Measurements from ENCODE around the gene MYH9.
"Not testable (repeated sequence)": the region's sequence is repeated elsewhere in the genome, so short reads cannot be mapped to it uniquely, and the experiment has no call there.

DNA sequence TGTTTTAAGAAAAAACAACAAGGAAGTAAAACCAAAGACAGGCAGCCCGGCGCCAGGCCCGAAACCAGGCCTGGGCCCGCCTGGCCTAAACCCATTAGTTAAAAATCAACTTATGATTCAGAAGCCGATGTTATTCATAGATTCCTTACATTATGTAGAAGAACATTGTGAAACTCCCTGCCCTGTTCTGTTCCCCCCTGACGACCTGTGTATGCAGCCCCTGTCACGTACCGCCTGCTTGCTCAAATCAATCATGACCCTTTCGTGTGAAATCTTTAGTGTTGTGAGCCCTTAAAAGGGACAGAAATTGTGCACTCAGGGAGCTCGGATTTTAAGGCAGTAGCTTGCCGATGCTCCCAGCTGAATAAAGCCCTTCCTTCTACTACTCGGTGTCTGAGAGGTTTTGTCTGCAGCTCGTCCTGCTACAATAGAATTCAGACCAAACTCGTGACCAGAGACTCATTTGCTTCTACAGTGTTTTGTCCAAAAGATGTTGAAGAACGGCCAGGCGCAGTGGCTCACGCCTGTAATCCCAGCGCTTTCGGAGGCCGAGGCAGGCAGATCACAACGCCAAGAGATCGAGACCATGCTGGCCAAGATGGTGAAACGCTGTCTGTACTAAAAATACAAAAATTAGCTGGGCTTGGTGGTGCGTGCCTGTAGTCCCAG, 137.3 kb downstream of the MYH9 start:
- TF ChIP-seq, protein P1, sequence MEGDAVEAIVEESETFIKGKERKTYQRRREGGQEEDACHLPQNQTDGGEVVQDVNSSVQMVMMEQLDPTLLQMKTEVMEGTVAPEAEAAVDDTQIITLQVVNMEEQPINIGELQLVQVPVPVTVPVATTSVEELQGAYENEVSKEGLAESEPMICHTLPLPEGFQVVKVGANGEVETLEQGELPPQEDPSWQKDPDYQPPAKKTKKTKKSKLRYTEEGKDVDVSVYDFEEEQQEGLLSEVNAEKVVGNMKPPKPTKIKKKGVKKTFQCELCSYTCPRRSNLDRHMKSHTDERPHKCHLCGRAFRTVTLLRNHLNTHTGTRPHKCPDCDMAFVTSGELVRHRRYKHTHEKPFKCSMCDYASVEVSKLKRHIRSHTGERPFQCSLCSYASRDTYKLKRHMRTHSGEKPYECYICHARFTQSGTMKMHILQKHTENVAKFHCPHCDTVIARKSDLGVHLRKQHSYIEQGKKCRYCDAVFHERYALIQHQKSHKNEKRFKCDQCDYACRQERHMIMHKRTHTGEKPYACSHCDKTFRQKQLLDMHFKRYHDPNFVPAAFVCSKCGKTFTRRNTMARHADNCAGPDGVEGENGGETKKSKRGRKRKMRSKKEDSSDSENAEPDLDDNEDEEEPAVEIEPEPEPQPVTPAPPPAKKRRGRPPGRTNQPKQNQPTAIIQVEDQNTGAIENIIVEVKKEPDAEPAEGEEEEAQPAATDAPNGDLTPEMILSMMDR (IDR thresholded peaks at IDR 0.05), result not testable (repeated sequence)
- not testable (repeated sequence) for TF ChIP-seq EP300, POLR2A (IDR thresholded peaks at IDR 0.05)
